ENCODE results near the gene RFESD. TPM values are rescaled to one million over a fixed set of nuclear protein-coding genes. Genes with fewer than 3 reads are reported as not detected.
"Not testable (repeated sequence)": the region's sequence is repeated elsewhere in the genome, so short reads cannot be mapped to it uniquely, and the experiment has no call there.

RFESD gene
- total and polyA plus RNA-seq, 10 of the 15 experiments (the other 5 are each of a cell fraction or from before 2014, with no cell fraction given), result 1.9 to 14.7 (median 4.9) TPM

DNA sequence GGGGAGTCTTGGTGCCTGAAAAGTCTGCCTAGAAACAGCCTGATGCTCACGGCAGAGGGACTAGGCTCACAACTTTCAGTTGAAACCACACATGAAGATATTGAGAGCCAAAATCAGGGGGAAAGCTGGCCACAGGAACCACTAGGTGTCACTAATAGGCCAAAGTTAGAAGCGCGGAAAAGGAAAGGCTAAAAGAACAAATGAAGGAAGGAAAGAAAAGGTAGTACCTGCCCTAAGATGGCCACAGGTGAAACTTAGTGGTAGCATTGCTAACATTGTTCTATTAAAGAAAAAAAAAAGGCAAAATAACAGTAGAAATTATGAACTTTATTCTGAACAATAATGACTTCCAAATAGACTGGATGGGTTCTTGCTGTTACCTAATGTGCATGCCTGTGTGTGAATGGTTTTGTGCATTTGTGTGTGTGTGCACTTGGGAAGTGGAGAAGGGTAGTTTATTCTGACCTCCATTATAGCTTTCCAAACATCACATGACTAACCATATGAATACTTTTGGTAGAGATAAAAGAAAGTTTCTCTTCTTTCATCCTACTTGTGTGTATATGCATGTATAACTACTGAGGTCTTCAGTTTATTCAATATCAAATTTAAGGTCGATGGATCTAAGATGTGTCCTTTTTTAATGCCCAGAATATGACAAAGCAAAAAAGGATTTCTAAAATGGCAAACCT lies 2.1 kb upstream of the RFESD start (continued):
- TF ChIP-seq, protein P1, sequence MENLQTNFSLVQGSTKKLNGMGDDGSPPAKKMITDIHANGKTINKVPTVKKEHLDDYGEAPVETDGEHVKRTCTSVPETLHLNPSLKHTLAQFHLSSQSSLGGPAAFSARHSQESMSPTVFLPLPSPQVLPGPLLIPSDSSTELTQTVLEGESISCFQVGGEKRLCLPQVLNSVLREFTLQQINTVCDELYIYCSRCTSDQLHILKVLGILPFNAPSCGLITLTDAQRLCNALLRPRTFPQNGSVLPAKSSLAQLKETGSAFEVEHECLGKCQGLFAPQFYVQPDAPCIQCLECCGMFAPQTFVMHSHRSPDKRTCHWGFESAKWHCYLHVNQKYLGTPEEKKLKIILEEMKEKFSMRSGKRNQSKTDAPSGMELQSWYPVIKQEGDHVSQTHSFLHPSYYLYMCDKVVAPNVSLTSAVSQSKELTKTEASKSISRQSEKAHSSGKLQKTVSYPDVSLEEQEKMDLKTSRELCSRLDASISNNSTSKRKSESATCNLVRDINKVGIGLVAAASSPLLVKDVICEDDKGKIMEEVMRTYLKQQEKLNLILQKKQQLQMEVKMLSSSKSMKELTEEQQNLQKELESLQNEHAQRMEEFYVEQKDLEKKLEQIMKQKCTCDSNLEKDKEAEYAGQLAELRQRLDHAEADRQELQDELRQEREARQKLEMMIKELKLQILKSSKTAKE (IDR thresholded peaks at IDR 0.05; ENCODE audit: low read depth, poor library complexity, severe bottlenecking), result peak; percentile 70
- TF ChIP-seq RFX5 (IDR thresholded peaks at IDR 0.05; ENCODE audit: low read depth, low read length) (peak; percentile 75), SMARCA5 (IDR thresholded peaks at IDR 0.05) (peak; percentile 60; the same call in 1 of the 2 replicates), RUNX3 (IDR thresholded peaks at IDR 0.05; ENCODE audit: low read length) (peak; percentile 87), MTA2 (IDR thresholded peaks at IDR 0.05; ENCODE audit: low read depth) (peak; percentile 53; the same call in 1 of the 2 replicates)

DNA sequence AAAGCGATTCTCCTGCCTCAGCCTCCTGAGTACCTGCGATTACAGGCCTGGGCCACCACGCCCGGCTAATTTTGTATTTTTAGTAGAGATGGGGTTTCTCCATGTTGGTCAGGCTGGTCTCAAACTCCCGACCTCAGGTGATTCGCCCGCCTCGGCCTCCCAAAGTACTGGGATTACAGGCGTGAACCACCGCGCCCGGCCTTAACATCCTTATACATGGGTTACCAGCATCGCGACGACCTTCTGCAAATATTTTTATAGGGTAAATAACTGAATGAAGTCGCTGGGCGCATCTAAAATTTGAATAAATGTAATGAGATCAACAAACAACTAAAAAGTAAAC lies 380 bp upstream of the RFESD start:
- H3K4me3 ChIP-seq, result peak overlapping the region; percentile 75
- H3K36me3 ChIP-seq (ENCODE audit: control insufficient read depth in 2 of 2, insufficient read depth in 2 of 2, low read length in 1 of 2); H3K9ac ChIP-seq (ENCODE audit: control insufficient read depth, insufficient read depth, low read length); H3K79me2 ChIP-seq (ENCODE audit: control insufficient read depth, insufficient read depth, low read length); H3K27ac ChIP-seq (ENCODE audit: control insufficient read depth, insufficient read depth); H4K20me1 ChIP-seq (ENCODE audit: control insufficient read depth, insufficient read depth); DNase-seq (ENCODE audit: low read depth, low spot score); H3K4me1 ChIP-seq (ENCODE audit: control insufficient read depth, insufficient read depth, low read length); BruUV-seq (replicated peaks); in situ Hi-C loops (cut with MboI); H3K9me3 ChIP-seq (replicated peaks; ENCODE audit: control insufficient read depth, insufficient read depth, low read length); ATAC-seq; FAIRE-seq; H3K27me3 ChIP-seq (replicated peaks in 1 of 2; ENCODE audit: control insufficient read depth in 2 of 2, insufficient read depth in 2 of 2, low read length in 1 of 2): not testable (repeated sequence)
- 85% methylated on average over 17 of the region's 17 CpGs for WGBS (ENCODE audit: insufficient coverage, insufficient replicate concordance, low lambda C conversion rate, missing lambda C conversion rate)
- TF ChIP-seq ZBTB33 (IDR thresholded peaks at IDR 0.05), result peak; percentile 42; the same call in 1 of the 2 replicates
- 0 out of 2 replicates have a peak, but pooled peaks have one; percentile 2 for TF ChIP-seq FOXM1 (IDR thresholded peaks at IDR 0.05; ENCODE audit: low read depth, low read length)
- TF ChIP-seq, protein P2, sequence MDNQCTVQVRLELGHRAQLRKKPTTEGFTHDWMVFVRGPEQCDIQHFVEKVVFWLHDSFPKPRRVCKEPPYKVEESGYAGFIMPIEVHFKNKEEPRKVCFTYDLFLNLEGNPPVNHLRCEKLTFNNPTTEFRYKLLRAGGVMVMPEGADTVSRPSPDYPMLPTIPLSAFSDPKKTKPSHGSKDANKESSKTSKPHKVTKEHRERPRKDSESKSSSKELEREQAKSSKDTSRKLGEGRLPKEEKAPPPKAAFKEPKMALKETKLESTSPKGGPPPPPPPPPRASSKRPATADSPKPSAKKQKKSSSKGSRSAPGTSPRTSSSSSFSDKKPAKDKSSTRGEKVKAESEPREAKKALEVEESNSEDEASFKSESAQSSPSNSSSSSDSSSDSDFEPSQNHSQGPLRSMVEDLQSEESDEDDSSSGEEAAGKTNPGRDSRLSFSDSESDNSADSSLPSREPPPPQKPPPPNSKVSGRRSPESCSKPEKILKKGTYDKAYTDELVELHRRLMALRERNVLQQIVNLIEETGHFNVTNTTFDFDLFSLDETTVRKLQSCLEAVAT (IDR thresholded peaks at IDR 0.05), result peak; percentile 83
- ChIA-PET CTCF (interaction anchor here (0.7 to 8.5 kb wide), 21 partner anchors 9 to 690 kb away, joined by 3 to 206 read pairs (median 5); partner anchors contain the start of gene GLRX), POLR2A (interaction anchor here (0.7 to 2.0 kb wide), 9 partner anchors 9 to 200 kb away, joined by 3 to 12 read pairs (median 5); partner anchors contain the start of genes GLRX, GPR150 and RHOBTB3), SMC1A (ENCODE audit: uncharacterized antibody, unreplicated experiment) (interaction anchor here (0.8 to 7.6 kb wide), 19 partner anchors 15 to 689 kb away, joined by 3 to 168 read pairs (median 7); partner anchors contain the start of gene GLRX), RAD21 (ENCODE audit: unreplicated experiment) (interaction anchor here (1.0 to 7.4 kb wide), 17 partner anchors 13 to 689 kb away, joined by 3 to 98 read pairs (median 6); partner anchors contain the start of genes ARSK and SKIC3)
- intact Hi-C loops (cut with micrococcal nuclease; ENCODE audit: unreplicated experiment), result loop anchor here (2.0 to 10.0 kb wide), 3 partner anchors 83 to 689 kb away; no protein-coding TSS in a partner anchor
- peak overlapping the region; percentile 88; the same call in 1 of the 2 replicates for H3K4me2 ChIP-seq (ENCODE audit: control insufficient read depth, insufficient read depth)
- H2AFZ ChIP-seq (ENCODE audit: control insufficient read depth, low read depth, low read length), result peak overlapping the region; percentile 88

Measured in GM12878 (cell line).